ENCODE data around the gene RASSF6.
"Not testable (repeated sequence)": the region's sequence is repeated elsewhere in the genome, so short reads cannot be mapped to it uniquely, and the experiment has no call there.

RASSF6 gene

GRCh38 chr4:73648478-73648877, 28.2 kb upstream of the RASSF6 start:
- DNase-seq (ENCODE audit: low read depth in 1 of 2, low spot score in 1 of 2), result no peak
- H3K27me3 ChIP-seq (ENCODE audit: insufficient read depth, poor library complexity, severe bottlenecking), result no peaks in the 10 kb centered on the region
- TF ChIP-seq CTCF (IDR thresholded peaks at IDR 0.05; ENCODE audit: insufficient read depth, low read length), result no peak

GRCh38 chr4:73646117-73646516, 25.9 kb upstream of the RASSF6 start:
- Histone ChIP-seq H3K27me3 (ENCODE audit: insufficient read depth, poor library complexity, severe bottlenecking) (no peaks in the 10 kb centered on the region), H3K4me3 (replicated peaks; ENCODE audit: insufficient read depth, low read length) (no peak overlapping the region), H3K27ac (replicated peaks) (no peak overlapping the region)
- DNase-seq (ENCODE audit: low read depth in 1 of 2, low spot score in 1 of 2), result no peak
- TF ChIP-seq POLR2AphosphoS5 (IDR thresholded peaks at IDR 0.05; ENCODE audit: low read depth), result no peak
- TF ChIP-seq GABPA (IDR thresholded peaks at IDR 0.05; ENCODE audit: low read depth), result no peak

More at GRCh38 chr4:73648478-73648877, 28.2 kb upstream of the RASSF6 start:
- Histone ChIP-seq H3K4me3 (replicated peaks; ENCODE audit: insufficient read depth, low read length) (no peak overlapping the region), H3K27ac (replicated peaks) (no peak overlapping the region)

- DNase-seq (ENCODE audit: low read depth in 1 of 2, low spot score in 1 of 2), result no peak
- H3K27ac ChIP-seq (replicated peaks), result no peak overlapping the region
- no peak for TF ChIP-seq GABPA (IDR thresholded peaks at IDR 0.05; ENCODE audit: low read depth)
- TF ChIP-seq REST (IDR thresholded peaks at IDR 0.05; ENCODE audit: insufficient replicate concordance, low read depth), result no peak
- no peak for TF ChIP-seq CTCF (IDR thresholded peaks at IDR 0.05; ENCODE audit: insufficient read depth, low read length)
- TF ChIP-seq SPI1 (IDR thresholded peaks at IDR 0.05; ENCODE audit: borderline replicate concordance, low read depth), result no peak
- TF ChIP-seq POLR2AphosphoS5 (IDR thresholded peaks at IDR 0.05; ENCODE audit: low read depth), result no peak
- H3K4me3 ChIP-seq (replicated peaks; ENCODE audit: insufficient read depth, low read length), result no peak overlapping the region
- H3K27me3 ChIP-seq (ENCODE audit: insufficient read depth, poor library complexity, severe bottlenecking), result no peaks in the 10 kb centered on the region
These were observed 11.5 kb upstream of the RASSF6 start for GRCh38 chr4:73631565-73632226.

- not testable (repeated sequence) for DNase-seq (ENCODE audit: low read depth in 1 of 2, low spot score in 1 of 2); H3K27me3 ChIP-seq (ENCODE audit: insufficient read depth, poor library complexity, severe bottlenecking); H3K27ac ChIP-seq (replicated peaks); H3K4me3 ChIP-seq (replicated peaks; ENCODE audit: insufficient read depth, low read length)
These were observed 8.6 kb upstream of the RASSF6 start for GRCh38 chr4:73628834-73629233.

GRCh38 chr4:73621357-73621756, 1.1 kb upstream of the RASSF6 start:
- DNase-seq (ENCODE audit: low read depth in 1 of 2, low spot score in 1 of 2), result no peak
- Histone ChIP-seq H3K27ac (replicated peaks) (no peak overlapping the region), H3K27me3 (ENCODE audit: insufficient read depth, poor library complexity, severe bottlenecking) (peaks cover 6% of the 10 kb centered on the region), H3K4me3 (replicated peaks; ENCODE audit: insufficient read depth, low read length) (no peak overlapping the region)
- TF ChIP-seq GABPA (IDR thresholded peaks at IDR 0.05; ENCODE audit: low read depth), result no peak
- TF ChIP-seq REST (IDR thresholded peaks at IDR 0.05; ENCODE audit: insufficient replicate concordance, low read depth), result no peak
- TF ChIP-seq SPI1 (IDR thresholded peaks at IDR 0.05; ENCODE audit: borderline replicate concordance, low read depth), result no peak
- TF ChIP-seq POLR2AphosphoS5 (IDR thresholded peaks at IDR 0.05; ENCODE audit: low read depth), result no peak
- TF ChIP-seq CTCF (IDR thresholded peaks at IDR 0.05; ENCODE audit: insufficient read depth, low read length), result no peak
